Measurements from ENCODE around the gene POLD1.

GRCh38 chr19:50393589-50393988, 9.4 kb downstream of the POLD1 start:
- TF ChIP-seq EZH2 (IDR thresholded peaks at IDR 0.05; ENCODE audit: insufficient read depth, low read length) (no peak), CTCF (IDR thresholded peaks at IDR 0.05; ENCODE audit: insufficient read depth, low read depth, low read length) (no peak)

All from astrocyte (in vitro differentiated cells and primary cell).